ENCODE results near the gene ZNF581.

- TF ChIP-seq, protein P1, sequence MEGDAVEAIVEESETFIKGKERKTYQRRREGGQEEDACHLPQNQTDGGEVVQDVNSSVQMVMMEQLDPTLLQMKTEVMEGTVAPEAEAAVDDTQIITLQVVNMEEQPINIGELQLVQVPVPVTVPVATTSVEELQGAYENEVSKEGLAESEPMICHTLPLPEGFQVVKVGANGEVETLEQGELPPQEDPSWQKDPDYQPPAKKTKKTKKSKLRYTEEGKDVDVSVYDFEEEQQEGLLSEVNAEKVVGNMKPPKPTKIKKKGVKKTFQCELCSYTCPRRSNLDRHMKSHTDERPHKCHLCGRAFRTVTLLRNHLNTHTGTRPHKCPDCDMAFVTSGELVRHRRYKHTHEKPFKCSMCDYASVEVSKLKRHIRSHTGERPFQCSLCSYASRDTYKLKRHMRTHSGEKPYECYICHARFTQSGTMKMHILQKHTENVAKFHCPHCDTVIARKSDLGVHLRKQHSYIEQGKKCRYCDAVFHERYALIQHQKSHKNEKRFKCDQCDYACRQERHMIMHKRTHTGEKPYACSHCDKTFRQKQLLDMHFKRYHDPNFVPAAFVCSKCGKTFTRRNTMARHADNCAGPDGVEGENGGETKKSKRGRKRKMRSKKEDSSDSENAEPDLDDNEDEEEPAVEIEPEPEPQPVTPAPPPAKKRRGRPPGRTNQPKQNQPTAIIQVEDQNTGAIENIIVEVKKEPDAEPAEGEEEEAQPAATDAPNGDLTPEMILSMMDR (IDR thresholded peaks at IDR 0.05; ENCODE audit: insufficient read depth, low read length), result no peak
- TF ChIP-seq POLR2AphosphoS5 (IDR thresholded peaks at IDR 0.05; ENCODE audit: low read depth) (no peak), REST (IDR thresholded peaks at IDR 0.05; ENCODE audit: insufficient replicate concordance, low read depth) (no peak)
These were observed 45.2 kb downstream of the ZNF581 start for GRCh38 chr19:55688422-55689218.
